NCI-H460 (cell line): Measurements from ENCODE around the gene SYNE2. TPM values are rescaled to one million over a fixed set of nuclear protein-coding genes. Genes with fewer than 3 reads are reported as not detected.
A peak's percentile ranks its signal among the peaks of the same experiment; 100 is the strongest.

Experiments used
- DNase-seq: peaks from one replicate; pipeline ENCODE4 v3.0.0-alpha.2; 2016; ENCODE audit warnings: low read depth; ENCODE audit errors: extremely low read depth
- total RNA-seq: library from RNA; depleted of rRNA; stranded (reverse); fragments of >200 nt; shearing (Covaris generic); gene quantifications from 2 replicates; pipeline ENCODE4 v1.2.3, GENCODE V29; 2014

Gene SYNE2
- total RNA-seq, 1 experiment from 2014 or later, result 9.1 TPM

DNA sequence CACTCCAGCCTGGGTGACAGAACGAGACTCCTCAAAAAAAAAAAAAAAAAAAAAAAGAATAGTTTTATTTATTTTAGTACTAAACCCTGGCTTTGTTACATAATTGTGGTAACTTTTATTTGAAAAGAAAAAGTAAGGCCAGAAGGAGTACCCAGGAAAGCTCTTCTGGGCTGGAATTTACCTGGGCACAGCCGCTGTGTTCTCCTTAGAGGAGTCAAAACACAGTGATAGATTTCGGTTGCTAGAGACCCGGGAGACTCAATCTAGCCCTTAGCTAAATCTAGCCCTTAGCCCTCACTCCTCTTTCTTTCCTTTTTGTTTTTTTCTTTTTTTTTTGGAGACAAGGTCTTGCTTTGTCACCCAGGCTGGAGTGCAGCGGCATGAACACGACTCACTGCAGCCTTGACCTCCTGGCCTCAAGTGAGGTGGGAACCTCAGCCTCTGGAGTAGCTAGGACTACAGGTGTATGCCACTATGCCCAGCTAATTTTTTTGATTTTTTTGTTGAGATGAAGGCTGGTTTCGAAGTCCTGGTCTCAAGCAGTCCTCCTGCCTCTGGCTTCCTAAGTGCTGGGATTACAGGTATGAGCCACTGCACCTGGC is 49.7 kb downstream of the SYNE2 start:
- DNase-seq, result no peak

DNA sequence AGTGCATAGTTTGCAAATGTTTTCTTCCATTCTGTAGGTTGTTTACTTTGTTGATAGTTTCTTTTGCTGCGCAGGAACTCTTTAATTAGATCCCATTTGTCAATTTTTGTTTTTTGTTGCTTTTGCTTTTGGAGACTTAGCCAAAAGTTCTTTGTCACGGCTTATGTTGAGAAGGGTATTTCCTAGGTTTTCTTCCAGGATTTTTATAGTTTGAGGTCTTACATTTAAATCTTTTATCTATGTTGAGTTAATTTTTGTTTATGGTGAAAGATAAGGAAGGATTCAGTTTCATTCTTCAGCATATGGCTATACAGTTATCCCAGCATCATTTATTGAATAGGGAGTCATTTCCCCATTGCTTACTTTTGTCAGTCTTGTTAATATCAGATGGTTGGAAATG is 51.9 kb downstream of the SYNE2 start:
- DNase-seq, result no peak

DNA sequence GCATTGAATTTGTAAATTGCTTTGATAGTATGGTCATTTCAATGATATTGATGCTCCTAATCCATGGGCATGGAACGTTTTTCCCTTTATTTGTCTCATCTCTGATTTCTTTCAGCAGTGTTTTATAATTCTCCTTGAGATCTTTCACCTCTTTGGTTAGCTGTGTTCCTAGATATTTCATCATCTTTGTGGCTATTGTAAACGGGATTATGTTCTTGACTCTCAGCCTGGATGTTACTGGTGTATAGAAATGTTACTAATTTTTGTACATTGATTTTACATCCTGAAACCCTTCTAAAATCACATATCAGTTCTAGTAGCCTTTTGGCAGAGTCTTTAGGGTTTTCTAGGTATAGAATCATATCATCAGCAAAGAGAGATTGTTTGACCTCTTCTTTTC is 52.6 kb downstream of the SYNE2 start:
- no peak for DNase-seq

DNA sequence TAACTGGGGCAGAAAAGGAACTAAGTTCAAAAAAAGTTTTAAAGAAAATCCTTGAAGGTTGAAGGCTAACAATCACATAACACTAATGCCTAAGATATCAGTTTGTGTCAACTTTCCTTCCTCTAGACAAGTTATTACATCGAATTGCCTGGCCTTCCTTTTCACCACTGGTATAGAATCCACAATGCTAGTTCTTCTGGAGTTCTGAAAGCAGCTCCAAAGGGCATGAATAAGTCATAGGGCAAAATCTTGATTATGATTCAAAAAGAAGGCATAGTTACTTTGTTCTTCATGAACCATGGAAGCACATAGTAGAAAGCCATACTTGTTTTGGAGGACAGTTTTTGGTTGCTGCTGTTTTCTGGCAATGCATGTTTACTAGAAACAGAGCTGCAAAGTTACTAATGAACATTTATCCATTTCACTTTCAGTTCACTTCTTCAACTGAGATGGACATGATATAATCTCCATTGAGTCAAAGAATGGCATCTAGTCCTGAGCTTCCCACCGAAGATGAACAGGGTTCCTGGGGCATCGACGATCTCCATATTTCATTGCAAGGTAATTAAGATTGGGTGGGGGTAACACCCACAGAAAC is 56.0 kb downstream of the SYNE2 start:
- no peak for DNase-seq

DNA sequence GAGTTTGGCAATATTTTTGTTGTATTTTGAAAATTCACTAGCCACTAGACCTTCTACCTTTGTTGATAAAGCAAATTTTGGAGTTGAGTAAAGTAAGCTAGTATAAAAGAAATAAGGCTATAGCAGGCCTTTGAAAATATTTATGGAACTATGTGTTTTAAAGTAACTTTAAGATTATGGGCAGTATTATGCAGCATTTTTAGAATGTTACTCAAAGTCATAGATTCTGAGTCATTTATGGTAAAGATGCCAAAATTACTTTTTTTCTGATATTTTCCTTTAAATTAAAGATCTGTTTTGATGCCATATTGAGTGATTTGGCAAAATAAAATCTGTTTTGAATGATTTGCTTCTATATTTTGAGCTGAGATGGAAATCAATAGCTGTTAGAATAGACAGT is 57.2 kb downstream of the SYNE2 start:
- no peak for DNase-seq

DNA sequence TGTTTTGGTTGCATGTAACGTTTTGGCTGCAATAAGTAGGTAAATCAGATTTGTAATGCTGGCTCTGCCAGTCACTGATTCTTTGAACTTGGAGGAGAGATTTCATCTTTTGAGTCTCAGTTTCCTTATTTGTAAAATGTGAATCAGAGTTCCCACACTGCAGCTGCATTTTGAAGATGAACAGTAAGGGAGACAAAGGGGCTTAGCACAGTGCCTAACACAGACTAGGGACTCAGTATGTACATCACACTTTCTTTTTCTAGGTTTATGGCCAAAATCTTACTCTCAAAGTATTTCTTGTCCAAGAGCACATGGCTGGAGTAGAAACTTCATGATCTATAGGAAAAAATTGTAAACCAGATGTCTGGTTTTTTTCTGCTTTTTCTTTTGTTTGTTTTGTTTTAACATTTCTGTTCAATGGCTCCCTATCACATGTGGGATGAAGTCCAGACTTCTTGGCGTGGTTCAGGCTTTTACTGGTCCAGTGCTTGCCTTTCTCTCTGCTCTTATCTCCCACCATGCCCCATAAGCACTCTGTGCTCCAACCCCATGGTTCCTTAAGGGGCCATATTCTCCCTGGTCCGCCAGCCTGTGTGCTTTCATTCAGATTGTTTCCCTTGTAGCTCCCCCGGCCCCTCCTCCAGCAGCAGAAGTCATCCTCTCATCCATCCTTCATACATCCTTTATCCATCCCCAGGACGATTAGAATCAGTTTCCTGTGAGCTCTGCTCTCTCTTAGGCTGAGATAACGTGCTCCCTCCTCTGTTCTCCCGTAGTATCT is 58.0 kb downstream of the SYNE2 start:
- DNase-seq, result no peak

GRCh38 chr14:63911404-63911803 is 58.6 kb downstream of the SYNE2 start:
- DNase-seq, result no peak

GRCh38 chr14:63912286-63912685 is 59.5 kb downstream of the SYNE2 start:
- no peak for DNase-seq

DNA sequence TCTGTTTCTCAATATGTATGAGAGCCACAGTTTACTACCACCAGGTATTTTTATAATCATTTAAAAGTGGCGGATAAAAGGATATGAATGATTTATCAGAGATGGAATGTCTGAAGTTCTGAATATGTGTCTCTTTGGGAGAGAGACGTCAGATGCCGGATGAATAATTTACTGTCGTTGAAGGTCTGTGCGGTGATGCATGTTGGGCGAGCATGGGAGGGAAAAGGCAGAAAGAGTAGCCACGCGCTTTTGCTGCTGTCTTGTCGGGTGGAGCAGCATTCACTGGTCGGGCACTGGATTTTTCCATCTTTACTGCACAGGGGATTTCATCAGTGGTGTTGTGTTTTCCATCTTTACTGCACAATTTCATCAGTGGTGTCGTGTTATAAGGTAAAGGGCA is 65.6 kb downstream of the SYNE2 start:
- no peak for DNase-seq

DNA sequence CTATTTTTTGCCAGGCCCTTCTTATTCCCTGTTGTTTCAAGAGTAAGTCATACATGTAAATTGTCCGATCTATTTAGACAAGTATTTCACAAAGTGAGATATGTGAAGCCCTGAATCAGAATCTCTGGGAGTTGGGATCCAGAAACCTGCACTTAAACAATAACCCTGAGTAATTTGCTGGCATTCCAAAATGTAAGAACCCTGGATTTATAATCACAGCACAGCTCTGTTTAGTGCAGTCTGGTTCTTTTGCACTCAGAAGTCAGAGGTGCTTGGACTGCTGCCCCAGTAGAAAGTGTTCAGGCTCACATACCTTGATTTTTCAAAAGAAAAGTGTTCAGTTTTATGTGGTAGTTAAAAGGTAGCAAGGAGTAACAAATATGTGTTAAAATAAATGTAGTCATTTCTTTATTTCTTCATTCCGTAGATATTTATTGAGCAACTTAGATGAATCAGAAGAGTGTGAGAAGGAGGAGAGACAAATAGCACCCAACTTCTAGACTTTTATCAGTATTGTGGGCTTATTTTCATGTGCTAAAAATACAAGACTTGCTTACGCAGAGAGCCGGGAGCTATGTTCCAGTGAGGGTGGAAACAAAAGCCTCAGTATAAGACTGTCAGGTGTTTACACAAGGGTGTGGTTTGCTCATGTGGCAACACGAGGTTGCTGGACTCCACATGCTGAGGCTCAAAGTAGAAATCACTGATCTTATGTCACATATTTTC is 70.1 kb downstream of the SYNE2 start:
- peak; percentile 86 for DNase-seq

- no peak for DNase-seq
Observed at GRCh38 chr14:63923422-63923752, 70.6 kb downstream of the SYNE2 start.

DNA sequence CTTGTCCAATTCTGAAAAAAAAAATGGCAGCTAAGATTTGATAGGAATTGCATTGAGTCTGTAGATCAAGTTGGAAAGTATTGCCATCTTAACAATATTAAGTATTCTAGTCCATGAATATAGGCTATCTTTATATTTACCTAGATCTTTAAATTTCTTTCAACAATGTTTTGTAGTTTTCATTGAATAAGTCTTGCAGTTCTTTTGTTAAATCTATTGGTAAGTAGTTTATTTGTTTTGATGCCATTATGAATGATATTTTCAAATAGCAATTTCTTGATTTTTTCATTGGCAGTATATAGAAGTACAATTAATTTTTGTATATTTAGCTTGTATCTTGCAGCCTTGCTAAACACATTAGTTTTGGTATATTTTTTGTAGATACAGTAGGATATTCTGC is 71.6 kb downstream of the SYNE2 start:
- DNase-seq, result no peak

GRCh38 chr14:63926641-63927040 is 73.8 kb downstream of the SYNE2 start:
- no peak for DNase-seq

DNA sequence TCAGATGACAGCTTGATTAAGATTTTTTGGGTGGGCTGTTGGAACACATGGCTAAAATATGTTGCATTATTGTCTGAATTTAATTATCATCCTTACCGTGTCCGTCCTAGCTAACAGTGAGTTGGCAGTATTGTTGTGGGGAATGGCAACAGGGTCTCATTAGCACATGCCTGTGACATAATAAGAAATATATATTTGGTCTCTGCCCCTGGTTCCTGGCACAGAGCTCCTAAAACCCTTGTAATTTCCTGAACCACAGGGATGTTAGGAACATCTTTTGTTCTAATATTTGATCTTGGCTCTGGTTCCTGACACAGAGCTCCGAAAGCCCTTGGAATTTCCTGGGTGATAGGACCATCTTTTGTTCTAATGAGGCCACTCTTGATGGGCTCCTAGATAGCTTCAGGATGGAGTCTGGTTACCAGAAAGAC is 76.0 kb downstream of the SYNE2 start:
- no peak for DNase-seq

DNA sequence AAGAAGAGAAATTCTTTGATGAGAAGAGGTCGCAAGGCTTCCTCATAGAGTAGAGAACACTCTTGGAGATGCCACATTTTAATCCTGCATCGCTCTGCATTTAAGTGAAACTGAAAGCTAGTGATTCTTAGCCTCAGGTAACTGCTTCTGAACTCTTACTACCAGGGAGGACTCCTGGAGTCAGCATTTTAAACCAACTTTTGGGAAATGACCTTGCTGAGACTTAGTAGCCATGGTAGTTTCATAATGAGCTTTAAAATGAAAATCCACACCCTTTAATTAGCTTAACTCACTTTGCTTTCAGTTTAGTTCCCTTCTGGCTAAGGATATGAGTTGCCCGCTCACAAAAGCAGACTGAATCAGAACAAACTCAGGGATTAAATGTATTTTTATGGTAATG is 80.3 kb downstream of the SYNE2 start:
- no peak for DNase-seq

GRCh38 chr14:63933711-63934110 is 80.9 kb downstream of the SYNE2 start:
- DNase-seq, result no peak

- no peak for DNase-seq
Observed at GRCh38 chr14:63938198-63939005, 85.6 kb downstream of the SYNE2 start.

- no peak for DNase-seq
Observed at GRCh38 chr14:63939006-63939270, 86.1 kb downstream of the SYNE2 start.

- no peak for DNase-seq
Observed at GRCh38 chr14:63940387-63940786, 87.6 kb downstream of the SYNE2 start.

GRCh38 chr14:63941023-63941422 is 88.2 kb downstream of the SYNE2 start:
- DNase-seq, result no peak

- DNase-seq, result no peak
Observed at GRCh38 chr14:63949696-63950095, 96.9 kb downstream of the SYNE2 start.
